HG02642 (cell line): Measurements from ENCODE around the gene CEMIP.
A peak's percentile ranks its signal among the peaks of the same experiment; 100 is the strongest.

Experiments
- ATAC-seq: cut with Tn5 transposase; IDR thresholded peaks from one replicate; pipeline ENCODE4 v1.9.1; 2021; ENCODE audit warnings: mild to moderate bottlenecking; ENCODE audit not compliant: unreplicated experiment, poor library complexity

The CEMIP gene

DNA sequence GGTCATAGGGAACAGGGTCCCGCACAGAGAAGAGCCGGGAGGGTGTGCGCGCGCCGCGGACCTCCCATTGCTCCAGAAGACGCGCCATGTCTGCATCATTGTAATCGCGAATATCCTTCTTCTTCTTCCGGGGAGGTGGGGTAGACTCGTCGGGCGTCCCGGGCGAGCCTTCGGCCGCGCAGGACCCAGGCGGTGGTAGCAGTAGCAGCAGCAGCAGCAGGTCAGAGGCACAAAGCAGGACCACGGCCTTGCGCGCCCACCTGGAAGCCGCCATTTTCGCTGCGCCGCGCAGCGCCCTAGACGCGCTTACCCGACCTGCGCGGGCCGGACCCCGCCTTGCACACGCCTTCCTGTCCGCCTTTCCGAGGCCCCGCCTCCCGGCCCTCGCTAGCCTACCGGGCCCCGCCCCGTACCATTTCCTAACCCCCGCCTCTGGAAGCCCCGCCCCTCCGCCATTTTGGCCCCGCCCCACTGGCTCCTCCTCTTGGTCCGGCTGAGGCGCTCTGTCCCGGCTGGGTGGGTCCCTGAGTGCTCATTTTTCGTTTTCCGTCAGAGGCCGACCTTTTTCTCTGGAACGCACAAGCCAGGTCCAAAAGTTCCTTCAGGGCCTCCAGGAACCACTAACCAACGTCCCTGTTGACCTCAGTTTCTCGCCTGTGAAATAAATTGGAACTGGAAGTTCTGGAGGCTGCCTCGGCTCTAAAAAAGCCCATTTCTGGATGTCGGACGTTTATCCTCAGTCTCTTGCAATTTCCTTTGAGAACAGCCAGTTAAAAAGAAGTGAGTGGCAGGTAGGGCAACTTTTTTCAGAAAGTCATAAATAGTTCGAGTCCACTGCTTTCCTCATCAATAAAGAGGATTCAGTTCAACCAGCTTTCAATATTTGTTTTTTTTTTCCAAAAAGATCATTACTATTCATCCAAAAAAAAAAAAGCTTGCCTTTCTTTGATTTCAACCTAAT, 210.6 kb downstream of the CEMIP start, which contains the start of gene MESD:
Gene MESD, minus strand, starts transcription at position 302 of the 961 bp plus-strand sequence. Its CDS starts 28 bp downstream, at position 274.
- ATAC-seq: peak; percentile 99

DNA sequence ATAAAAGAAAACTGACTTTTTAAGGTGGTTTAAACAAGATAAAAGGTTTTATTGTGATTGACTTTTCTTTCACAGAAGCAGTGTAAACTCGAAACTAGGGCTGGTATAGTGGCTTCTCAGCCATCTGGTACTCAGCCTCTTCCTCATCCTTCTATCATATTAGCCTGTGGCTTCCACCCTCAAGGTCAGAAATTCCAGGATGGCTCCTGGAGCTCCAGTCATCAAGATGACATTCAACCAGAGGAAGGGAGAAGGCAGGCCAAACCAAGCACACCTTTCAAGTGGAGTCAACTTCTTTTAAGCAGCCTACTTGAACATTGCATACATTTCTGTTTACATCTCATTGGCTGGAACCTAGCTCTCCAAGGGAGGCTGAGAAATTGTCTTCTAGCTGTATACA, 211.8 kb downstream of the CEMIP start:
- ATAC-seq: no peak

DNA sequence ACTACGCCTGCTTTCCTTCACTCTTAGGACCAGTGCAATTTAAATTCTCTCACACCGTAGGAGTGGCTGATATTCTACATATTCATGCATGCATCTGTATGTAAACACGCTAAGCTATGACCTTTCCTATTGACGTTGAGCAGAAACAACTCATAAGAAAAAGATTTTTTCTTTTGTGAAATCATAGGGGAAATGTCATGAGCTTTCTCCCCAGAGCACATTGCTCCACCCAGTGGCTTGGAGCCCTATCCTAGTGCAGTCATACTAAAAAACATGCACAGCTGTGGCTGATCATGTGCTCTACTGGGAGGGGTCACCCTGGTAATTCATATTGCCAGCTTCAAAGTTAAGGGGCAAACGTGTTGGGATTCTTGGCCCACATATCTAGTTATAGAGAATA, 212.3 kb downstream of the CEMIP start:
- no peak for ATAC-seq

DNA sequence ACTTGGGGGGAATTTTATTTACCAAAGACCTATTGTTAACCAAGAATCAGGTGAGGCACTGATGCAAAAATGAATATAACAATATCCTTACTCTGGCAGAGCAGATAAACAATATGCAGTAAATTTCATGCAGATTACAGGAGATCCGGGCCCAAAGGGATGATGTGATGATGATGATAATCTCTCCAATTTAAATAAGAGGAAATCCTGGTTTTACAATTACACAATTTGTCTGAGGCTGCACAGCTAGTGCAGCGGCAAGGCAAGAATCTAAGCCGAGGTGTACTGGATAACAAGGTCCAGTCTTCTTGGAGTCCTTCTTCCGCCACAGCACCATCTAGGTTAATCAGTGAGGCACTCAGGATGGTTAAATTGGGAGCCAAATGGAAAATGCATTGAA, 212.8 kb downstream of the CEMIP start:
- ATAC-seq: no peak

DNA sequence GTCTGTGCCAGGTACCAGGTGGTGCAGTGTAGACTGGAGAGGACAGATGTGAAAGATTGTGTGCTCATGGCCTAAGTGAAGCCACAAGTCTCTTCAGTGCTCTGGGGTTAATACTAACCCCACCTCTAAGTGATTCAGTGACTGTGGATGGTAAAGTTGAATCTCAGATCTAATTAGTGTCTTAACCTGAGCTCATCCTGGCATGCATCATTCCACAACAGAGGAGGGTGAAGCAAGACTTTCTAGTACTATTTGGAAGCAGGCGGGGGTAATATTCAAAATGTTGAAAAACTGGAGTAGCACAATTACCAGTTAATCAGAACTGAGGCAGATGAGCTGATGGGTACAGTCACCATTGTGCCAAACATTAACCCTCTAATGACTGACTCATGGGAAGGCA, 213.3 kb downstream of the CEMIP start:
- ATAC-seq: no peak

DNA sequence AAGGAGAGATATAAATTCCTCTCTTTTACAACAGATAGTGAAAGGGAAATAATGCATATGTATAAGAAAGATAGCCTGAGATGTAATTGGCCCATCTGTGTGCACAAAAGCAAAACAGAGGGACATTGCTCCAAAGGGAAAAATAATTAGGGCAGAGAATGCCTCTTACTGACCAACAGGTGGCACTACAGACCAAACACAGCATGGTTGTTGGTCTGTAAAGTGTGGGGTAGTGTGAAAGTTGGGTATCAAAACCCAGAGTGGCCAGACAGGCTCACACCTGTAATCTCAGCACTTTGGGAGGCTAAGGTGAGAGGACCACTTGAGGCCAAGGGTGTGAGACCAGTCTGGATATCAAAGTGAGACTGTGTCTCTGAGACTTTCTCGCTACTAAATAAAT, 217.1 kb downstream of the CEMIP start:
- ATAC-seq: no peak

DNA sequence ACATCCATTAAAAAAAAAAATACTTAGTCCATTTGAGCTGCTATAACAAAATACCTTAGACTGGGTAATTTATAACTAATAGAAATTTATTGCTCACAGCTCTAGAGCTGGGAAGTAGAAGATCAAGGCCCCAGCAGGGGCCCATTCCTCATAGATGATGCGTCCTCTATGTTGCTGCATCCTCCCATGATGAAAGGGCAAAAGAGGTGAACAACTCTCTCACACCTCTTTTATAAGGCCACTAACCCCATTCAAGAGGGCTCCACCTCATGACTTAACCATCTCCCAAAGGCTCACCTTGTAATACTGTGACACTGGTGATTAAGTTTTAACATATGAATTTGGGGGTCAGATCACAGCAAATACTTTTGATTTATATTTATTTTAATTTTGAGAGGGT, 218.5 kb downstream of the CEMIP start:
- no peak for ATAC-seq

DNA sequence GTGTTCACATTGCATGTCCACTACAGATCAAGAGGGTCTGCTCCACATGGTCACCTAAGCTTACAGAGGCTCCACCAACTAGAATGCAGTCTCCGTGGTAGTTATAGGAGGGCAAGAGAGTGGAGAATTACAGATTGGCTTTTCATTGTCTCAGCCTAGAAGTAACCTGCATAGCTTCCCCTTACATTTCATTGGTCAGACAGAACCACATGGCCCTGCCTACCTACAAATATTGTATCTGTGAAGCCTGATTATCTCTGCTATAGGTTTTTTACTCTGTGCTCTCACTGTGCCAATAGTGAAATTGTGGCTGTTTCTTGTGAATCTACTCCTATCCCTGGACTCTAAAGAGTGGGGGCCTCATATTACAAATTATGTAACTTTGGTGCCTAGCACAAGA, 219.1 kb downstream of the CEMIP start:
- ATAC-seq: no peak

DNA sequence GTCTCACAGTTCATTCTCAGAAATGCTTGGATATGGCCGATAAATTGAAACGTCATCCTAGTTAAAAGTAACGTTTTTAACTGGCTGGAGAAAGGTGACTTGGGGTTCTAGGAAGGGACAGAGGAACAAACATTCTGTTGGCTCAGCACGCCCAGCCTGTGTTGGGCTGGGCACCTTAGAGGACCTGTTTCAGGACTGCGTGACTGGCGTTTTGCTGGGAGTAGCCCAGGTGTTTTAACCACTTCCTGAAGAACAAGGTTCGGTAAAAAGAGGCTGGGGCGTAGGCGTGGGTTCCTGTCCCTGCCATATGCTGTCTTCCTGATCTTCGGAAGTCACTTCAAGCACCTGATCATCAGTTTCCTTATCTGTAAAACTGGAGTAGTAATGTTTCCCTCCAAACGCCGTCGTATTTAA, 220.5 kb downstream of the CEMIP start:
- ATAC-seq: no peak

DNA sequence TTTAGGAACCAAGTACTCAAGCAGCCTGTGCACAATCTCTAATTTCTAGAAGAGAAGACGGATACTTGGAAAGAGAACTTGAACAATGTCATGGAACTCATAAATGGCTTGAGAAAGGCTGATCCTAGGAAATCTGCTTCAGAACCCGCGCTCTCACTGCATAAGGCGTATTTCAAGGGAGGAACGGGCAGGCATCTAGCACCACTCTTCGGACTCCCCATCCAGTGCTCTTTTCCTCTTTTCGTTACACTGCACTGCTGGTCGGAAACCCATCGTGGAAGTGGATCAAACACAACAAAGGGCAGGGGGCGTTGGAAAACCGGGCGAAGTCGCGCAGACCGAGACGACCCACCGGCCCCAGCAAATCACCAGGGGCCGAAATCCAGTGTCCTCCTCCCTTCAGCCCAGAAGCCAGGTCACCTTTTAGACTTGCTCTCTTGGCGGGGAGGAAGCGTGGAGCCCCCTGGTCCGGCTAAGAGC, 221.0 kb downstream of the CEMIP start:
- no peak for ATAC-seq

DNA sequence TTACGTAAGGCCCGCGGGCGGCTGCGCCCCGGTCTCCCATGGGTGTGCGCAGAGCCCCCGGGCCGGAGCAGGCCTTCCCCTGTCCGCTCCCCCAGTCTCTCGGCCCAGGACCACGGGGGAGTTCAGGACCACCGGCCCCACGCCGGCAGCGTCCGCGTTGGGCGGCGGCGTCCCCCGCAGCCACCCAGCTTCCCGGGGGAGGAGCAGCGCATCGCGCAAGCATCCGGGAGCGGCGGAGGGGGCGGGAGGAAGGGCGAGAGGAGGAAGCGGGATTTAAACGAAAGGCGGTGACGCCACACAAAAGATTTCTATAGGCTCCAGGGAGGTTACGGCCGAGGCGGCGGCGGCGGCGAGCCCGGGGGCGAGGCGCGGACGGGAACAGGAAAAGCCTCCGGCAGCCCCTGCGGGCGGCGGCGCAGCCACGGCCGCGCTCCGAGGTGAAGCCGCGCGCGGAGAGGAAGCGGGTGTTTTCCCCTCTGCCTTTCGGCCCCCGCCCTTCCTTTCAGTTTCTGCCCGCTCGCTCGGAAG, 221.5 kb downstream of the CEMIP start, which contains the start of gene TLNRD1:
Gene TLNRD1, plus strand, starts transcription at position 300 of the 528 bp plus-strand sequence. CDS start 1,349 bp downstream, outside the sequence.
- ATAC-seq: peak; percentile 68
